Endodermal cell (in vitro differentiated cells): ENCODE data around the gene KRT5. TPM values are rescaled to one million over a fixed set of nuclear protein-coding genes. Genes with fewer than 3 reads are reported as not detected.

Experiments used
- DNase-seq: peaks from one replicate; pipeline ENCODE4 v3.0.0-alpha.2; 2017
- H3K27ac ChIP-seq: 2 replicates; pipeline ENCODE4 v1.5.1; 2013; ENCODE audit warnings: mild to moderate bottlenecking, low read depth, low read length, moderate library complexity
- H3K27me3 ChIP-seq: 2 replicates; pipeline ENCODE4 v1.6.1; 2013; ENCODE audit warnings: mild to moderate bottlenecking, low read length, moderate library complexity; ENCODE audit not compliant: insufficient read depth, control insufficient read depth, poor library complexity, severe bottlenecking
- H3K36me3 ChIP-seq: 2 replicates; pipeline ENCODE4 v1.7.0; 2013; ENCODE audit warnings: mild to moderate bottlenecking, low read length, moderate library complexity; ENCODE audit not compliant: control insufficient read depth, insufficient read depth
- H3K4me1 ChIP-seq: one replicate; pipeline ENCODE4 v1.7.0; 2013; ENCODE audit warnings: low read length; ENCODE audit not compliant: control insufficient read depth, insufficient read depth
- H3K4me3 ChIP-seq: 2 replicates; pipeline ENCODE4 v1.5.1; 2013; ENCODE audit warnings: mild to moderate bottlenecking, low read length, moderate library complexity
- H3K9ac ChIP-seq: 2 replicates; pipeline ENCODE4 v1.6.1; 2013; ENCODE audit warnings: mild to moderate bottlenecking, low read length, moderate library complexity; ENCODE audit not compliant: poor library complexity, severe bottlenecking; ENCODE audit errors: extremely low read depth
- H3K9me3 ChIP-seq: 2 replicates; pipeline ENCODE4 v1.6.1; 2013; ENCODE audit warnings: mild to moderate bottlenecking, low read length, moderate library complexity; ENCODE audit not compliant: control insufficient read depth
- H3K27ac Mint-ChIP-seq: 2 replicates; pipeline ENCODE4 v1.8.0; 2020; ENCODE audit warnings: mixed read lengths
- H3K27me3 Mint-ChIP-seq: 2 replicates; pipeline ENCODE4 v1.8.0; 2021; ENCODE audit warnings: mild to moderate bottlenecking, mixed read lengths; ENCODE audit not compliant: insufficient read depth
- H3K36me3 Mint-ChIP-seq: 2 replicates; pipeline ENCODE4 v1.8.0; 2020; ENCODE audit warnings: low read depth, mixed read lengths
- H3K4me1 Mint-ChIP-seq: 2 replicates; pipeline ENCODE4 v1.8.0; 2020; ENCODE audit warnings: mixed read lengths
- H3K4me3 Mint-ChIP-seq: 2 replicates; pipeline ENCODE4 v1.8.0; 2020; ENCODE audit warnings: mild to moderate bottlenecking, moderate library complexity, mixed read lengths
- H3K9me3 Mint-ChIP-seq: 2 replicates; pipeline ENCODE4 v1.8.0; 2020; ENCODE audit warnings: mild to moderate bottlenecking, mixed read lengths
- CTCF ChIP-seq: fragments of 200-600 bp; sonication (generic); conservative IDR thresholded peaks from 2 replicates; pipeline ENCODE4 v1.5.0; 2021; ENCODE audit warnings: antibody characterized with exemption, mild to moderate bottlenecking
- WGBS, 2 experiments: methylation state at CpG; one replicate each; pipeline versions ENCODE4 v1.1.5 to v1.1.7; 2013; ENCODE audit warnings: missing lambda C conversion rate in 2 of 2, mixed read lengths in 1 of 2; ENCODE audit not compliant: insufficient coverage in 1 of 2, insufficient read length in 1 of 2; 5-methylcytosine and 5-hydroxymethylcytosine counted together
- total RNA-seq, 2 donors: library from RNA; stranded (reverse); fragmentation: NEBNext Ultra II Directional in 1 of 2; extraction: Animal tissue kit (Norgen Biotek cat#: 25700) in 1 of 2; gene quantifications; 2 replicates in 1 of 2; 3 replicates in 1 of 2; pipeline ENCODE4 v1.2.1, GENCODE V29; 2021

KRT5 gene
- total RNA-seq, 2 donors from 2014 or later = not detected

- H3K36me3 ChIP-seq = no peaks in the 10 kb centered on the region
- DNase-seq = no peak
- Mint-ChIP-seq H3K4me1 (no peaks in the 10 kb centered on the region), H3K9me3 (no peaks in the 10 kb centered on the region), H3K4me3 (no peak overlapping the region), H3K27ac (no peak overlapping the region), H3K36me3 (no peaks in the 10 kb centered on the region), H3K27me3 (peaks cover 2% of the 10 kb centered on the region)
- 90% methylated on average over 2 of the region's 2 CpGs for WGBS, 2 experiments
- no peaks in the 10 kb centered on the region for H3K4me1 ChIP-seq
- H3K4me3 ChIP-seq = no peak overlapping the region
- no peak overlapping the region for H3K9ac ChIP-seq
- TF ChIP-seq CTCF = no peak
- H3K9me3 ChIP-seq = no peaks in the 10 kb centered on the region
- no peaks in the 10 kb centered on the region for H3K27me3 ChIP-seq
- no peak overlapping the region for H3K27ac ChIP-seq
Measured at GRCh38 chr12:52530366-52530765, 10.2 kb upstream of the KRT5 start.

GRCh38 chr12:52529846-52530245 lies 9.7 kb upstream of the KRT5 start:
- Mint-ChIP-seq H3K9me3 (no peaks in the 10 kb centered on the region), H3K4me1 (no peaks in the 10 kb centered on the region), H3K27ac (no peak overlapping the region), H3K4me3 (no peak overlapping the region), H3K27me3 (peaks cover 2% of the 10 kb centered on the region), H3K36me3 (no peaks in the 10 kb centered on the region)
- Histone ChIP-seq H3K4me1 (no peaks in the 10 kb centered on the region), H3K9me3 (no peaks in the 10 kb centered on the region), H3K36me3 (no peaks in the 10 kb centered on the region), H3K27ac (no peak overlapping the region), H3K9ac (no peak overlapping the region), H3K4me3 (no peak overlapping the region), H3K27me3 (no peaks in the 10 kb centered on the region)
- WGBS, 2 experiments = 90 to 99% methylated on average over 7 to 9 of the region's 9 CpGs
- DNase-seq = peak; percentile 30
- TF ChIP-seq CTCF = no peak

GRCh38 chr12:52529417-52529816 lies 9.2 kb upstream of the KRT5 start:
- no peaks in the 10 kb centered on the region for H3K9me3 ChIP-seq
- Mint-ChIP-seq H3K27me3 (peaks cover 2% of the 10 kb centered on the region), H3K36me3 (no peaks in the 10 kb centered on the region), H3K9me3 (no peaks in the 10 kb centered on the region), H3K27ac (no peak overlapping the region), H3K4me1 (no peaks in the 10 kb centered on the region), H3K4me3 (no peak overlapping the region)
- no peaks in the 10 kb centered on the region for H3K4me1 ChIP-seq
- no peak overlapping the region for H3K9ac ChIP-seq
- no peak for TF ChIP-seq CTCF
- no peak overlapping the region for H3K27ac ChIP-seq
- no peaks in the 10 kb centered on the region for H3K27me3 ChIP-seq
- H3K4me3 ChIP-seq = no peak overlapping the region
- DNase-seq = peak; percentile 10
- WGBS, 2 experiments = 84 to 100% methylated on average over 2 of the region's 2 CpGs
- no peaks in the 10 kb centered on the region for H3K36me3 ChIP-seq
